ENCODE results near the gene TYK2. TPM values are rescaled to one million over a fixed set of nuclear protein-coding genes. Genes with fewer than 3 reads are reported as not detected.

The TYK2 gene
- total RNA-seq, 4 donors from 2014 or later = 22.0 to 112 (median 67.8) TPM

DNA sequence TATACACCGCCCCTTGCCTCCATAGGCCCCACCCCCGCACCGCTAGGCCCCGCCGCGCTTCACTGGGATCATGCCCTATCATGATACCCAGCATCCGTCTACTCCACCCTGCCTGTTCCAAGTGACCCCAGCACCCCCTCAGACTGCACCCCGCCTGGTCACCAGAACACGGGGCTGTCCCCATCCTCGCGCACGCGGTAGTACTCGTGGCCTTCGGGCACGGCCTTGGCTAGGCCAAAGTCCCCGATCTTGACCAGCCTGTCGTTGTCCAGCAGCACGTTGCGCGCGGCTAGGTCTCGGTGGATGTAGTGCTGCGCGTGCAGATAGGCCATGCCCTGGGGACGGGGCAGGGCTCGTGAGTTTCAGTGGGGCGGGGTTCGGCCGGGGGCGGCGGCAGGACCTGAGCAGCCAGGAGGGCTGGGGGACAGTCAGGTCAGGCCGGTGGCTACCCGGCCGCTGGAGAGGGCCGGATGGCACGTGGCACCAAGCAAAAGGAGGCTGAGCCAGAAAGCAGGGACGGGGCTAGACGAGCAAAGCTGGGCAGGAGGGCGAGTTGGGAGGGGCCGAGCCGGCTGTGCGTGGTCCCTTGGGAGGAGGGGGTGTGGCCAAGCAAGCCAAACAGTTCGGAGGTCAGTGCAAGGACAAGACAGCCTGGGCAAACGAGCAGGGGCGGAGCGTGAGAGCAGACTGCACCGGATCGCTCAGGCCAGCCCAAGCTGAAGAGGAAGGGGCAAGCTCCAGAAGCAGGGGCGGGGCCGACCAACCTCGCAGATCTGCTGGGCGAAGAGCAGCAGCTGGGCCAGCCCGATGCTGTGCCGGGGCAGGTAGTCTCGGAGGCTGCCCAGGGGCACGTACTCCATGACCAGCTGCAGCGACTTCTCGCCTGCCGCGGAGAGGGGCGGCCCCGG, 27.4 kb downstream of the TYK2 start:
- H3K27ac ChIP-seq = peak overlapping the region in 1 of 2 donors; percentile 22
- H3K36me3 ChIP-seq = no peaks in the 10 kb centered on the region
- H3K4me3 ChIP-seq = no peak overlapping the region
- DNase-seq = peak; percentile 52 to 60
- no peaks in the 10 kb centered on the region for H3K4me1 ChIP-seq
- no peaks in the 10 kb centered on the region for H3K9me3 ChIP-seq
- intact Hi-C loops (cut with DNase I; ENCODE audit: low total_unique reads) = no loop called here
- no peaks in the 10 kb centered on the region for H3K27me3 ChIP-seq
- no peak for TF ChIP-seq POLR2A (IDR thresholded peaks at IDR 0.05)
- TF ChIP-seq, protein P1, sequence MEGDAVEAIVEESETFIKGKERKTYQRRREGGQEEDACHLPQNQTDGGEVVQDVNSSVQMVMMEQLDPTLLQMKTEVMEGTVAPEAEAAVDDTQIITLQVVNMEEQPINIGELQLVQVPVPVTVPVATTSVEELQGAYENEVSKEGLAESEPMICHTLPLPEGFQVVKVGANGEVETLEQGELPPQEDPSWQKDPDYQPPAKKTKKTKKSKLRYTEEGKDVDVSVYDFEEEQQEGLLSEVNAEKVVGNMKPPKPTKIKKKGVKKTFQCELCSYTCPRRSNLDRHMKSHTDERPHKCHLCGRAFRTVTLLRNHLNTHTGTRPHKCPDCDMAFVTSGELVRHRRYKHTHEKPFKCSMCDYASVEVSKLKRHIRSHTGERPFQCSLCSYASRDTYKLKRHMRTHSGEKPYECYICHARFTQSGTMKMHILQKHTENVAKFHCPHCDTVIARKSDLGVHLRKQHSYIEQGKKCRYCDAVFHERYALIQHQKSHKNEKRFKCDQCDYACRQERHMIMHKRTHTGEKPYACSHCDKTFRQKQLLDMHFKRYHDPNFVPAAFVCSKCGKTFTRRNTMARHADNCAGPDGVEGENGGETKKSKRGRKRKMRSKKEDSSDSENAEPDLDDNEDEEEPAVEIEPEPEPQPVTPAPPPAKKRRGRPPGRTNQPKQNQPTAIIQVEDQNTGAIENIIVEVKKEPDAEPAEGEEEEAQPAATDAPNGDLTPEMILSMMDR (IDR thresholded peaks at IDR 0.05) = no peak

DNA sequence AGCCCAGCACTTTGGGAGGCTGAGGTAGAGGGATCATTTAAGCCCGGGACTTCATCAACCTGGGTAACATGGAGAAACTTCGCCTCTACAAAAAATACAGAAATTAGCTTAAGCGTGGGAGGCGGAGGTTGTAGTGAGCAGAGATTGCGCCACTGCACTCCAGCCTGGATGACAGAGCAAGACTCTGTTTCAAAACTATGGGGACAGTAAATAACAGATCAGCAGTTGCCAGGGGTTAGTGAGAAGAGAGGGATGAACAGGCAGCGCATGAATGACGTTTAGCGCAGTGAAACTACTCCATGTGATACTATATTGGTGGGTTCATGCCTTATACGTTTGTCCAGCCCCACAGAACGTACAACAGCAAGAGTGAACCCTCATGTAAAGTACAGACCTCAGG, 33.9 kb downstream of the TYK2 start:
- DNase-seq = no peak
- no peaks in the 10 kb centered on the region for H3K27me3 ChIP-seq
- no peaks in the 10 kb centered on the region for H3K4me1 ChIP-seq
- H3K9me3 ChIP-seq = no peaks in the 10 kb centered on the region
- H3K27ac ChIP-seq = no peak overlapping the region
- intact Hi-C loops (cut with DNase I; ENCODE audit: low total_unique reads) = no loop called here
- TF ChIP-seq, protein P1 (IDR thresholded peaks at IDR 0.05) = no peak
- TF ChIP-seq POLR2A (IDR thresholded peaks at IDR 0.05) = no peak
- H3K4me3 ChIP-seq = no peak overlapping the region
- H3K36me3 ChIP-seq = no peaks in the 10 kb centered on the region

DNA sequence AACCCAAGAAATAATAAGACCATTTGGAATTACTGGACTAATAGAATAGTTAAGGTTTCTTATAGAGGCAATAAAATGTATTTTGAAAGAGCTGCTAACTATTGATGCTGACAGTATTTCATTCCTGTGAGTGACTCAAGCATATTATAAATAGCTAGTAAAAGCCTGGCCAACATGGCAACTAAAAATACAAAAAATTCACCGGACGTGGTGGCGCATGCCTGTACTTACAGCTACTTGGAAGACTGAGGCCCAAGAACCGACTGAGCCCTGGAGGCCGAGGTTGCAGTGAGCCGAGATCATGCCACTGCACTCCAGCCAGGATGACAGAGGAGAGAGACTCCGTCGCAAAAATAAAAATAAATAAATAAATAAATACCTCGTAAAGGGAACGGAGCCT, 35.6 kb downstream of the TYK2 start:
- Histone ChIP-seq H3K27ac (no peak overlapping the region), H3K4me3 (no peak overlapping the region)
- intact Hi-C loops (cut with DNase I; ENCODE audit: low total_unique reads) = no loop called here

DNA sequence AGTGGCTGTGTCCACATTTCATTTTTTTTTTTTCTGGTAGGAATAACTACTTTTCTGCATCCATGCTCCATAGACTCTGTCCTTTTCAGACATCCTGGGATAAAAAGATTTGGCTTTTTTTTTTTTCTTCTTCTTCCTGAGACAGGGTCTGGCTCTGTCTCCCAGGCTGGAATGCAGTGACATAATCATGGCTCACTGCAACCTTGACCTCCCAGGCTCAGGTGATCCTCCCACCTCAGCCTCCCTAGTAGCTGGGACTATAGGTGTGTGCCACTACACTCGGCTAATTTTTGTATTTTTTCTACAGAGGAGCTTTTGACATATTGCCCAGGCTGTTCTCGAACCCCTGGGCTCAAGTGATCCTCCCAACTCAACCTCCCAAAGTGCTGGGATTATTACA, 36.9 kb downstream of the TYK2 start:
- H3K36me3 ChIP-seq = no peaks in the 10 kb centered on the region
- H3K4me1 ChIP-seq = no peaks in the 10 kb centered on the region
- intact Hi-C loops (cut with DNase I; ENCODE audit: low total_unique reads) = no loop called here
- no peak for DNase-seq
- H3K27me3 ChIP-seq = no peaks in the 10 kb centered on the region
- H3K27ac ChIP-seq = no peak overlapping the region
- H3K4me3 ChIP-seq = no peak overlapping the region
- TF ChIP-seq, protein P1 (IDR thresholded peaks at IDR 0.05) = no peak
- no peak for TF ChIP-seq POLR2A (IDR thresholded peaks at IDR 0.05)
- no peaks in the 10 kb centered on the region for H3K9me3 ChIP-seq

More for the DNA sequence above, 35.6 kb downstream of the TYK2 start:
- no peaks in the 10 kb centered on the region for H3K27me3 ChIP-seq
- H3K9me3 ChIP-seq = no peaks in the 10 kb centered on the region
- no peak for TF ChIP-seq POLR2A (IDR thresholded peaks at IDR 0.05)
- TF ChIP-seq, protein P1 (IDR thresholded peaks at IDR 0.05) = no peak
- no peaks in the 10 kb centered on the region for H3K36me3 ChIP-seq
- H3K4me1 ChIP-seq = no peaks in the 10 kb centered on the region
- DNase-seq = no peak

DNA sequence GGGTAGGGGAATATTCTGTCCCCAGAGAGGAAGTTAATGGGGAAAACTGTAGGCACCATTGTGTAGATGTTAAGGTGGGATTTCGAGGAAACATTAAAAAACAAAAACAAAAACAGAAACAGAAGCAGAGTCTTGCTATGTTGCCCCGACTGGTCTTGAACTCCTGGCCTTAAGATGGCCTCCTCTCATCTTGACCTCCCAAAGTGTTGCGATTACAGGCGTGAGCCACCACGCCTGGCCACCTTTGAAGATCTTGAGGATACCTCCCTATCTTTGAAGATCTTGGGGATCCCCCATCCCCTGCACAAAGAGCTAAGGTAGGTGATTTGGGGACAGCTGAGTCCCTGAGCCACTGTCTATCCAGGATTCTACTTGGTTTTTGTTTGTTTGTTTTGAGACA, 40.4 kb downstream of the TYK2 start:
- intact Hi-C loops (cut with DNase I; ENCODE audit: low total_unique reads) = loop anchor here (10.0 kb wide), 1 partner anchor 45 kb away; the partner anchor contains the start of gene TYK2
- DNase-seq = no peak
- no peaks in the 10 kb centered on the region for H3K9me3 ChIP-seq
- H3K36me3 ChIP-seq = no peaks in the 10 kb centered on the region
- no peaks in the 10 kb centered on the region for H3K27me3 ChIP-seq
- no peak overlapping the region for H3K4me3 ChIP-seq
- H3K27ac ChIP-seq = no peak overlapping the region
- no peak for TF ChIP-seq POLR2A (IDR thresholded peaks at IDR 0.05)
- TF ChIP-seq, protein P1 (IDR thresholded peaks at IDR 0.05) = no peak
- no peaks in the 10 kb centered on the region for H3K4me1 ChIP-seq
